B cell (primary cell): ENCODE data around the gene BABAM1. TPM values are rescaled to one million over a fixed set of nuclear protein-coding genes. Genes with fewer than 3 reads are reported as not detected.
A peak's percentile ranks its signal among the peaks of the same experiment; 100 is the strongest.

Experiments used
- ATAC-seq: fragments of 200-7000 bp; cut with Tn5 transposase; one replicate; pipeline ENCODE4 v1.10.0; 2021; ENCODE audit warnings: low read depth, mild to moderate bottlenecking, moderate number of reproducible peaks, moderate library complexity
- CTCF ChIA-PET: fragments of 350-600 bp; sonication (Branson Sonifier 250); formaldehyde crosslinking; loops from one replicate; lab custom pipeline; 2021; ENCODE audit warnings: antibody characterized with exemption, inconsistent platforms; lab: Charles Lee
- POLR2A ChIA-PET: fragments of 350-600 bp; sonication (Branson Sonifier 250); formaldehyde crosslinking; loops from one replicate; lab custom pipeline; 2021; ENCODE audit warnings: antibody characterized with exemption; lab: Charles Lee
- DNase-seq: peaks from one replicate; pipeline ENCODE4 v3.0.0; 2013
- H2AFZ ChIP-seq: 2 replicates; pipeline ENCODE4 v1.6.1; 2012; ENCODE audit warnings: mild to moderate bottlenecking, low read depth, low read length; ENCODE audit not compliant: insufficient read depth, poor library complexity, severe bottlenecking
- H3K27ac ChIP-seq, 2 donors: 1 replicate in 1 of 2; 2 replicates in 1 of 2; pipeline ENCODE4 v1.5.1; 2012 to 2013; ENCODE audit warnings: low read length in 2 of 2, mild to moderate bottlenecking in 2 of 2, moderate library complexity in 1 of 2
- H3K27me3 ChIP-seq, 4 experiments: fragments of 200-600 bp in 1 of 4; sonication (generic) in 1 of 4; replicated peaks in 1 of 4; 1 replicate in 2 of 4; 2 replicates in 2 of 4; pipeline versions ENCODE4 v1.6.1 to v1.7.0; 2013 to 2016; ENCODE audit warnings: low read length in 3 of 4, mild to moderate bottlenecking in 2 of 4, mixed read lengths in 1 of 4, moderate library complexity in 1 of 4; ENCODE audit not compliant: insufficient read depth in 4 of 4, control insufficient read depth in 3 of 4; ENCODE audit errors: control extremely low read depth in 1 of 4
- H3K36me3 ChIP-seq, 2 experiments: replicated peaks in 1 of 2; 1 replicate in 1 of 2; 2 replicates in 1 of 2; pipeline versions ENCODE4 v1.6.1 to v1.7.1; 2013; ENCODE audit warnings: low read length in 1 of 2; ENCODE audit not compliant: insufficient read depth in 2 of 2, control insufficient read depth in 1 of 2; ENCODE audit errors: control extremely low read depth in 1 of 2, extremely low read depth in 1 of 2
- H3K4me1 ChIP-seq, 2 donors: fragments of 200-600 bp in 1 of 2; sonication (generic) in 1 of 2; 1 replicate in 1 of 2; 2 replicates in 1 of 2; pipeline versions ENCODE4 v1.5.1 to v1.6.1; 2013 to 2017; ENCODE audit warnings: low read length in 2 of 2; ENCODE audit not compliant: control insufficient read depth in 2 of 2, insufficient read depth in 2 of 2
- H3K4me2 ChIP-seq: replicated peaks from 2 replicates; pipeline ENCODE3; 2012; ENCODE audit warnings: mild to moderate bottlenecking, low read depth, low read length; ENCODE audit not compliant: poor library complexity, severe bottlenecking
- H3K4me3 ChIP-seq, 5 experiments: fragments of 200-600 bp in 1 of 5; sonication (generic) in 1 of 5; 1 replicate in 3 of 5; 2 replicates in 2 of 5; pipeline versions ENCODE4 v1.5.1 to v1.7.0; 2011 to 2016; ENCODE audit warnings: low read length in 4 of 5, mild to moderate bottlenecking in 4 of 5, low read depth in 2 of 5, control low read depth in 1 of 5, moderate library complexity in 1 of 5; ENCODE audit not compliant: insufficient read depth in 1 of 5; ENCODE audit errors: control extremely low read depth in 1 of 5, extremely low read depth in 1 of 5
- H3K79me2 ChIP-seq: fragments of 200-600 bp; sonication (generic); one replicate; pipeline ENCODE4 v1.6.0; 2016; ENCODE audit warnings: low read length; ENCODE audit not compliant: control insufficient read depth, insufficient read depth
- H3K9ac ChIP-seq: fragments of 200-600 bp; sonication (generic); 2 replicates; pipeline ENCODE4 v1.6.1; 2017; ENCODE audit warnings: mild to moderate bottlenecking, low read length, moderate library complexity
- H3K9me3 ChIP-seq, 3 donors: one replicate each; pipeline versions ENCODE4 v1.6.1 to v1.7.1; 2013; ENCODE audit warnings: low read length in 2 of 3; ENCODE audit not compliant: control insufficient read depth in 2 of 3, insufficient read depth in 1 of 3; ENCODE audit errors: control extremely low read depth in 1 of 3
- H4K20me1 ChIP-seq: 2 replicates; pipeline ENCODE4 v1.6.0; 2012; ENCODE audit warnings: mild to moderate bottlenecking, low read length; ENCODE audit not compliant: insufficient read depth, control insufficient read depth, poor library complexity, severe bottlenecking
- H3K27ac Mint-ChIP-seq: one replicate; pipeline ENCODE4 v1.8.0; 2021; ENCODE audit warnings: mixed read lengths
- H3K27me3 Mint-ChIP-seq: one replicate; pipeline ENCODE4 v1.8.0; 2021; ENCODE audit warnings: mixed read lengths
- H3K4me1 Mint-ChIP-seq: one replicate; pipeline ENCODE4 v1.8.0; 2021; ENCODE audit warnings: mixed read lengths
- H3K4me3 Mint-ChIP-seq: one replicate; pipeline ENCODE4 v1.8.0; 2021; ENCODE audit warnings: mixed read lengths
- H3K9me3 Mint-ChIP-seq: one replicate; pipeline ENCODE4 v1.8.0; 2022; ENCODE audit warnings: mixed read lengths; ENCODE audit not compliant: insufficient read depth
- EZH2 ChIP-seq: IDR thresholded peaks from 2 replicates; pipeline ENCODE4 v1.6.1; 2012; ENCODE audit warnings: borderline replicate concordance, low read depth, mild to moderate bottlenecking, moderate library complexity, low read length; ENCODE audit not compliant: insufficient read depth, poor library complexity, severe bottlenecking
- WGBS: methylation state at CpG from one replicate; pipeline ENCODE4 v1.1.5; 2013; ENCODE audit warnings: missing lambda C conversion rate; ENCODE audit not compliant: insufficient coverage; 5-methylcytosine and 5-hydroxymethylcytosine counted together
- intact Hi-C: fragments of 100-400 bp; cut with micrococcal nuclease; formaldehyde crosslinking; loops from one replicate; pipeline ENCODE4 v1.10.0; 2022
- polyA plus RNA-seq: library from polyadenylated mRNA; depleted of rRNA; stranded (reverse); fragments of >200 nt; gene quantifications from 2 replicates; pipeline ENCODE4 v1.2.3, GENCODE V29; 2012
- total RNA-seq, 2 donors: library from RNA; stranded (reverse); fragments of 120-200 nt in 1 of 2; gene quantifications; 1 replicate in 1 of 2; 2 replicates in 1 of 2; pipeline versions ENCODE4 v1.2.3 to v1.2.4, GENCODE V29; 2013 to 2022
- TF ChIP-seq, protein P1 (sequence below): fragments of 200-600 bp; IDR thresholded peaks from one replicate; pipeline ENCODE4 v1.8.0; 2022; ENCODE audit warnings: antibody characterized with exemption, mild to moderate bottlenecking

BABAM1 gene
- total and polyA plus RNA-seq, 2 donors (not counting 1 experiment from before 2014, with no cell fraction given): 105 to 129 TPM

DNA sequence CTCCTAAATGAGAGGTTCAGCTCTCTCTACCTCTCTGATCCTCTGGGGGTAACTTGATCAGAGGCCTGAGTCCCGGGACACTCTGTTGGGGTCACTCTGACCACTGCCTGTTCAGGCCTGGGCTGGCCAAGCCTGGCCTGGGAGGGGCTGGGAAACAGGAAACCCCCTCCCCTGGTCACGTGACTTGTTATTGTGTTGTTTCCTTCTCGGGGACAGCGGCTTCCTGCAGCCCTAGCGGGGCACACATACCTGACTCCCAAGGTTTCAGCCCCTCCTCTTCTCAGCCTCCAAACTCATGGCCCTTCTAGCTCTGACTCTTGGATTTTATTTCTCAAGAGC lies 2.6 kb upstream of the BABAM1 start, which contains the start of gene USHBP1:
USHBP1 (minus strand) TSS at position 105 of the 339 bp plus-strand sequence. CDS start 446 bp downstream, outside the sequence.
- Histone ChIP-seq H3K4me3 (no peak within 1 kb of the TSS), H3K27me3 (no peaks in the 10 kb centered on the region), H2AFZ (no peak within 1 kb of the TSS), H4K20me1 (no peaks in the 10 kb centered on the region), H3K27ac (no peak within 1 kb of the TSS), H3K36me3 (peaks cover 0 to 4% of the 10 kb centered on the region in 2 experiments), H3K9ac (no peak within 1 kb of the TSS), H3K4me2 (no peak within 1 kb of the TSS), H3K9me3 (peaks cover 0 to 12% (median 2%) of the 10 kb centered on the region in 3 donors), H3K79me2 (peaks cover 10% of the 10 kb centered on the region), H3K4me1 (peaks cover 6 to 30% of the 10 kb centered on the region in 2 donors)
- DNase-seq (no peak), ATAC-seq (no peak)
- TF ChIP-seq, protein P1, sequence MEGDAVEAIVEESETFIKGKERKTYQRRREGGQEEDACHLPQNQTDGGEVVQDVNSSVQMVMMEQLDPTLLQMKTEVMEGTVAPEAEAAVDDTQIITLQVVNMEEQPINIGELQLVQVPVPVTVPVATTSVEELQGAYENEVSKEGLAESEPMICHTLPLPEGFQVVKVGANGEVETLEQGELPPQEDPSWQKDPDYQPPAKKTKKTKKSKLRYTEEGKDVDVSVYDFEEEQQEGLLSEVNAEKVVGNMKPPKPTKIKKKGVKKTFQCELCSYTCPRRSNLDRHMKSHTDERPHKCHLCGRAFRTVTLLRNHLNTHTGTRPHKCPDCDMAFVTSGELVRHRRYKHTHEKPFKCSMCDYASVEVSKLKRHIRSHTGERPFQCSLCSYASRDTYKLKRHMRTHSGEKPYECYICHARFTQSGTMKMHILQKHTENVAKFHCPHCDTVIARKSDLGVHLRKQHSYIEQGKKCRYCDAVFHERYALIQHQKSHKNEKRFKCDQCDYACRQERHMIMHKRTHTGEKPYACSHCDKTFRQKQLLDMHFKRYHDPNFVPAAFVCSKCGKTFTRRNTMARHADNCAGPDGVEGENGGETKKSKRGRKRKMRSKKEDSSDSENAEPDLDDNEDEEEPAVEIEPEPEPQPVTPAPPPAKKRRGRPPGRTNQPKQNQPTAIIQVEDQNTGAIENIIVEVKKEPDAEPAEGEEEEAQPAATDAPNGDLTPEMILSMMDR: no peak
- TF ChIP-seq EZH2: no peak
- WGBS: no CpG with 5 or more reads among the region's 5 CpGs
- CTCF ChIA-PET: interaction anchor here (1.0 to 4.9 kb wide), 5 partner anchors 9 to 197 kb away, joined by 3 to 52 read pairs (median 3); partner anchors contain the start of genes ANKLE1 and USE1
- H3K4me3 Mint-ChIP-seq: peak within 1 kb of the TSS; percentile 49
- POLR2A ChIA-PET: interaction anchor here (1.0 kb wide), 1 partner anchor 17 kb away, joined by 3 read pairs; the partner anchor contains the start of gene ANKLE1
- intact Hi-C loops: no loop called here
- H3K4me1 Mint-ChIP-seq: peaks cover 23% of the 10 kb centered on the region
- H3K27me3 Mint-ChIP-seq: no peaks in the 10 kb centered on the region
- H3K9me3 Mint-ChIP-seq: no peaks in the 10 kb centered on the region
- peak within 1 kb of the TSS; percentile 32 for H3K27ac Mint-ChIP-seq

DNA sequence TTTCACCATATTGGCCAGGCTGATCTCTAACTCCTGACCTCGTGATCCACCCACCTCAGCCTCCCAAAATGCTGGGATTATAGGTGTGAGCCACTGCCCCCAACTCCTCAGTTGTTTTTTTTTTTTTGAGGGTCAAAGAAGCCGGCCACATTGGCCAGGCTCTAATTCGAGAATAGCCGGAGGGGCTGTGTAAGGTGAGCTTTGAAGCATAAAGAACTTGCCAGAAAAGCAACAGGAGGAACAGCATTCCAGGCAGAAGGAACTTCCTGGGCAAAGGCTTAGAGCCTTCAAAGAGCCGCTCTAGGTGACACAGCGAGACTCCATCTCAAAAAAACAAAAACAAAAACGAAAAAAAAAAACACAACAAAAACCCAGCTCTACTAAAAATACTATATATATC lies 1.2 kb upstream of the BABAM1 start:
- Histone ChIP-seq H3K4me3 (peak overlapping the region in 1 of 5 experiments; percentile 52), H3K27ac (peak overlapping the region; percentile 56 to 66), H3K4me1 (peaks cover 6 to 25% of the 10 kb centered on the region in 2 donors), H4K20me1 (no peaks in the 10 kb centered on the region), H3K9ac (no peak overlapping the region), H3K79me2 (peaks cover 14% of the 10 kb centered on the region), H3K4me2 (peak overlapping the region; percentile 85), H3K36me3 (peaks cover 0 to 8% of the 10 kb centered on the region in 2 experiments), H2AFZ (peak overlapping the region; percentile 42), H3K9me3 (no peaks in the 10 kb centered on the region), H3K27me3 (no peaks in the 10 kb centered on the region)
- H3K27ac Mint-ChIP-seq: no peak overlapping the region
- ATAC-seq (no peak), DNase-seq (no peak)
- intact Hi-C loops: loop anchor here (2.0 kb wide), 1 partner anchor 203 kb away; no protein-coding TSS in a partner anchor
- peak overlapping the region; percentile 84 for H3K4me3 Mint-ChIP-seq
- H3K27me3 Mint-ChIP-seq: no peaks in the 10 kb centered on the region
- TF ChIP-seq, protein P1: no peak
- no peak for TF ChIP-seq EZH2
- ChIA-PET POLR2A (interaction anchor here (0.5 to 1.8 kb wide), 10 partner anchors 9 to 1835 kb away, joined by 3 to 12 read pairs (median 6); partner anchors contain the start of genes DDA1, MRPL34 and USE1), CTCF (interaction anchor here (0.8 to 4.9 kb wide), 9 partner anchors 11 to 551 kb away, joined by 3 to 52 read pairs (median 4); partner anchors contain the start of genes ANKLE1, HAUS8 and MYO9B)
- H3K9me3 Mint-ChIP-seq: no peaks in the 10 kb centered on the region
- H3K4me1 Mint-ChIP-seq: peaks cover 19% of the 10 kb centered on the region
- WGBS: 100% methylated on average over 2 of the region's 7 CpGs
